Endothelial cell (in vitro differentiated cells): ENCODE data around the gene CNTN4. TPM values are rescaled to one million over a fixed set of nuclear protein-coding genes. Genes with fewer than 3 reads are reported as not detected.

Experiments used
- DNase-seq: peaks from one replicate; pipeline ENCODE4 v3.0.0; 2021; ENCODE audit warnings: low spot score
- H3K27ac Mint-ChIP-seq: one replicate; pipeline ENCODE4 v1.8.0; 2021; ENCODE audit warnings: mixed read lengths, inconsistent platforms; ENCODE audit not compliant: unreplicated experiment
- H3K27me3 Mint-ChIP-seq: one replicate; pipeline ENCODE4 v1.8.0; 2021; ENCODE audit warnings: mild to moderate bottlenecking, moderate library complexity, mixed read lengths, inconsistent platforms; ENCODE audit not compliant: unreplicated experiment
- H3K36me3 Mint-ChIP-seq: one replicate; pipeline ENCODE4 v1.8.0; 2021; ENCODE audit warnings: mild to moderate bottlenecking, low read depth, mixed read lengths, inconsistent platforms; ENCODE audit not compliant: unreplicated experiment
- H3K4me1 Mint-ChIP-seq: one replicate; pipeline ENCODE4 v1.8.0; 2021; ENCODE audit warnings: mild to moderate bottlenecking, mixed read lengths, inconsistent platforms; ENCODE audit not compliant: unreplicated experiment
- H3K4me3 Mint-ChIP-seq: one replicate; pipeline ENCODE4 v1.8.0; 2021; ENCODE audit warnings: mild to moderate bottlenecking, mixed read lengths, inconsistent platforms; ENCODE audit not compliant: unreplicated experiment
- H3K9me3 Mint-ChIP-seq: one replicate; pipeline ENCODE4 v1.8.0; 2021; ENCODE audit warnings: mixed read lengths, inconsistent platforms; ENCODE audit not compliant: unreplicated experiment
- total RNA-seq: library from RNA; stranded (reverse); fragmentation: NEBNext Ultra II Directional; extraction: Animal tissue kit (Norgen Biotek cat#: 25700); gene quantifications from one replicate; pipeline ENCODE4 v1.2.1, GENCODE V29; 2021; ENCODE audit not compliant: unreplicated experiment
- TF ChIP-seq, protein P1 (sequence below): fragments of 200-600 bp; sonication (generic); IDR thresholded peaks from one replicate; pipeline ENCODE4 v1.5.0; 2021; ENCODE audit warnings: antibody characterized with exemption; ENCODE audit not compliant: unreplicated experiment

Gene CNTN4
- total RNA-seq, 1 donor from 2014 or later = not detected

DNA sequence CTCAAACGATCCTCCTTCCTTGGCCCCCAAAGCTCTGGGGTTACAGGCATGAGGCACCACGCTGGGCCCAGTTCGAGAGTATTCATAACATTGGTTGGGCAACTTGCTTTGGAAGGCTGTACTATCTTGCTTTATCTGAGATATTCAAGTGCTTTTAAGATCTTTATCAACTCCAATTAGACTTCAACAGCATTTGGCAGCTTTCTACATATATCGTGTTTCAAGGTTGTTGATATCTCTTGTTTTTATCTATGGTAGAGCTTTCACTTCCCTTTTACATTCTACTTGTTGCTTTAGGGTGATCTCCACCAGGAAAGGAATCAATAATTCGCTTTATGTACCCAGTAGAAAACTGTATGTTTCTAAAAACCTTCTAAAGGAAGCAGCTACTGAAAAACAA, 616.2 kb downstream of the CNTN4 start:
- Mint-ChIP-seq H3K36me3 (no peaks in the 10 kb centered on the region), H3K27ac (no peak overlapping the region), H3K4me1 (no peaks in the 10 kb centered on the region), H3K27me3 (no peaks in the 10 kb centered on the region), H3K4me3 (no peak overlapping the region), H3K9me3 (peaks cover 10% of the 10 kb centered on the region)
- no peak for DNase-seq
- TF ChIP-seq, protein P1, sequence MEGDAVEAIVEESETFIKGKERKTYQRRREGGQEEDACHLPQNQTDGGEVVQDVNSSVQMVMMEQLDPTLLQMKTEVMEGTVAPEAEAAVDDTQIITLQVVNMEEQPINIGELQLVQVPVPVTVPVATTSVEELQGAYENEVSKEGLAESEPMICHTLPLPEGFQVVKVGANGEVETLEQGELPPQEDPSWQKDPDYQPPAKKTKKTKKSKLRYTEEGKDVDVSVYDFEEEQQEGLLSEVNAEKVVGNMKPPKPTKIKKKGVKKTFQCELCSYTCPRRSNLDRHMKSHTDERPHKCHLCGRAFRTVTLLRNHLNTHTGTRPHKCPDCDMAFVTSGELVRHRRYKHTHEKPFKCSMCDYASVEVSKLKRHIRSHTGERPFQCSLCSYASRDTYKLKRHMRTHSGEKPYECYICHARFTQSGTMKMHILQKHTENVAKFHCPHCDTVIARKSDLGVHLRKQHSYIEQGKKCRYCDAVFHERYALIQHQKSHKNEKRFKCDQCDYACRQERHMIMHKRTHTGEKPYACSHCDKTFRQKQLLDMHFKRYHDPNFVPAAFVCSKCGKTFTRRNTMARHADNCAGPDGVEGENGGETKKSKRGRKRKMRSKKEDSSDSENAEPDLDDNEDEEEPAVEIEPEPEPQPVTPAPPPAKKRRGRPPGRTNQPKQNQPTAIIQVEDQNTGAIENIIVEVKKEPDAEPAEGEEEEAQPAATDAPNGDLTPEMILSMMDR = no peak

GRCh38 chr3:2727101-2727500, 628.4 kb downstream of the CNTN4 start:
- Mint-ChIP-seq H3K27ac (no peak overlapping the region), H3K36me3 (no peaks in the 10 kb centered on the region), H3K4me1 (no peaks in the 10 kb centered on the region), H3K27me3 (peaks cover 1% of the 10 kb centered on the region), H3K4me3 (no peak overlapping the region), H3K9me3 (peaks cover 38% of the 10 kb centered on the region)
- no peak for DNase-seq
- TF ChIP-seq, protein P1 = no peak

GRCh38 chr3:2727610-2728318, 629.1 kb downstream of the CNTN4 start:
- no peak overlapping the region for H3K27ac Mint-ChIP-seq
- TF ChIP-seq, protein P1 = no peak
- peaks cover 38% of the 10 kb centered on the region for H3K9me3 Mint-ChIP-seq
- DNase-seq = no peak
- H3K27me3 Mint-ChIP-seq = peaks cover 1% of the 10 kb centered on the region
- no peak overlapping the region for H3K4me3 Mint-ChIP-seq
- no peaks in the 10 kb centered on the region for H3K4me1 Mint-ChIP-seq
- H3K36me3 Mint-ChIP-seq = no peaks in the 10 kb centered on the region

GRCh38 chr3:2731843-2732242, 633.2 kb downstream of the CNTN4 start:
- no peak overlapping the region for H3K27ac Mint-ChIP-seq
- no peak for DNase-seq
- H3K27me3 Mint-ChIP-seq = peaks cover 1% of the 10 kb centered on the region
- peaks cover 39% of the 10 kb centered on the region for H3K9me3 Mint-ChIP-seq
- no peaks in the 10 kb centered on the region for H3K36me3 Mint-ChIP-seq
- no peaks in the 10 kb centered on the region for H3K4me1 Mint-ChIP-seq
- no peak overlapping the region for H3K4me3 Mint-ChIP-seq
- TF ChIP-seq, protein P1 = no peak

DNA sequence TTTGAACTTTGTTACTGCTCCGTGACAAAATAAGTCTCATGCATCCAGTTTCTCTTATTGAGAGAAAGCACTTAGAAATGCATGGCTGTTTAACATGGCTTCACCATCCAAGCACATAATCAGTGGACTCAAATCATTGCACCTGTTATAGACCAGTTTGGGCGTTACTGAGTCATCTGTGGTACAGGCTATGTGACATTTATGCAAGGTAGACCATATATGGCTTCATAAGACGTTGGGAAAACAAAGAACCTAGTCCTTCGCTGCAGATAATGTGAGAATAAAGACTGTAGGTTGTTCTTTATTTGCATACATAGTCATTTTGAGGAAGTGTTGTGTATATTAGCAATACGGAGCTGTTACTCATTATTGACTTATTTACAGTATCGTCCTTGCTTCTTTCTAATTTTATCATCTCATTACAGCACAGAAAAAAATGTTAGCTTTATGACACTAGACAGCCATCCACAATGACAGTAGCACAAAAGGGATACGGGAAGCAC, 636.8 kb downstream of the CNTN4 start:
- H3K36me3 Mint-ChIP-seq = no peaks in the 10 kb centered on the region
- no peaks in the 10 kb centered on the region for H3K4me1 Mint-ChIP-seq
- peaks cover 26% of the 10 kb centered on the region for H3K9me3 Mint-ChIP-seq
- no peak overlapping the region for H3K4me3 Mint-ChIP-seq
- H3K27ac Mint-ChIP-seq = no peak overlapping the region
- H3K27me3 Mint-ChIP-seq = no peaks in the 10 kb centered on the region
- TF ChIP-seq, protein P1 = no peak
- DNase-seq = no peak
